Measurements from ENCODE around the gene RAB19. TPM values are rescaled to one million over a fixed set of nuclear protein-coding genes. Genes with fewer than 3 reads are reported as not detected.

Gene RAB19
- total and polyA plus RNA-seq, 10 of the 15 experiments (the other 5 are each of a cell fraction or from before 2014, with no cell fraction given) = 0.14 to 1.0 (median 0.23) TPM; not detected in 5

- ChIA-PET SMC1A (ENCODE audit: uncharacterized antibody, unreplicated experiment) (no interaction called here), CTCF (no interaction called here), POLR2A (interaction anchor here (0.6 kb wide), 2 partner anchors 45 to 52 kb away, joined by 3 to 4 read pairs; no protein-coding TSS in a partner anchor), RAD21 (ENCODE audit: unreplicated experiment) (no interaction called here)
- WGBS (ENCODE audit: insufficient coverage, insufficient replicate concordance, low lambda C conversion rate, missing lambda C conversion rate) = 41% methylated on average over 1 of the region's 1 CpG
- peaks cover 23% of the 10 kb centered on the region for H3K4me1 ChIP-seq (ENCODE audit: control insufficient read depth, insufficient read depth, low read length)
- no peak for TF ChIP-seq SMARCA5 (IDR thresholded peaks at IDR 0.05)
- H3K9me3 ChIP-seq (replicated peaks; ENCODE audit: control insufficient read depth, insufficient read depth, low read length) = no peaks in the 10 kb centered on the region
- no peak overlapping the region for H2AFZ ChIP-seq (ENCODE audit: control insufficient read depth, low read depth, low read length)
- no peaks in the 10 kb centered on the region; the same call in 1 of the 2 replicates for H3K79me2 ChIP-seq (ENCODE audit: control insufficient read depth, insufficient read depth, low read length)
- FAIRE-seq = no peak
- H3K27ac ChIP-seq (ENCODE audit: control insufficient read depth, insufficient read depth) = no peak overlapping the region
- no peak overlapping the region for H3K9ac ChIP-seq (ENCODE audit: control insufficient read depth, insufficient read depth, low read length)
- no peak overlapping the region for H3K4me3 ChIP-seq
- ATAC-seq = peak; percentile 30; the same call in 2 of the 3 replicates
- no peaks in the 10 kb centered on the region; the same call in 1 of the 2 replicates for H4K20me1 ChIP-seq (ENCODE audit: control insufficient read depth, insufficient read depth)
- no peaks in the 10 kb centered on the region for H3K27me3 ChIP-seq (replicated peaks in 1 of 2; ENCODE audit: control insufficient read depth in 2 of 2, insufficient read depth in 2 of 2, low read length in 1 of 2)
- in situ Hi-C loops (cut with MboI) = no loop called here
- no peak for DNase-seq (ENCODE audit: low read depth, low spot score)
- no TSS peak for BruUV-seq (replicated peaks)
- intact Hi-C loops (cut with micrococcal nuclease; ENCODE audit: unreplicated experiment) = no loop called here
- H3K36me3 ChIP-seq (ENCODE audit: control insufficient read depth in 2 of 2, insufficient read depth in 2 of 2, low read length in 1 of 2) = no peaks in the 10 kb centered on the region
- H3K4me2 ChIP-seq (ENCODE audit: control insufficient read depth, insufficient read depth) = no peak overlapping the region
Observed at GRCh38 chr7:140391634-140392033, 12.2 kb upstream of the RAB19 start.

GRCh38 chr7:140393756-140394306, 10.0 kb upstream of the RAB19 start:
- 92% methylated on average over 12 of the region's 12 CpGs for WGBS (ENCODE audit: insufficient coverage, insufficient replicate concordance, low lambda C conversion rate, missing lambda C conversion rate)
- intact Hi-C loops (cut with micrococcal nuclease; ENCODE audit: unreplicated experiment) = no loop called here
- no peak overlapping the region for H3K4me3 ChIP-seq
- no peak overlapping the region for H3K4me2 ChIP-seq (ENCODE audit: control insufficient read depth, insufficient read depth)
- ChIA-PET SMC1A (ENCODE audit: uncharacterized antibody, unreplicated experiment) (no interaction called here), CTCF (no interaction called here), RAD21 (ENCODE audit: unreplicated experiment) (no interaction called here), POLR2A (no interaction called here)
- H3K27me3 ChIP-seq (replicated peaks in 1 of 2; ENCODE audit: control insufficient read depth in 2 of 2, insufficient read depth in 2 of 2, low read length in 1 of 2) = no peaks in the 10 kb centered on the region
- H3K27ac ChIP-seq (ENCODE audit: control insufficient read depth, insufficient read depth) = no peak overlapping the region
- ATAC-seq (no peak), DNase-seq (ENCODE audit: low read depth, low spot score) (no peak), FAIRE-seq (no peak)
- no peaks in the 10 kb centered on the region for H3K9me3 ChIP-seq (replicated peaks; ENCODE audit: control insufficient read depth, insufficient read depth, low read length)
- peaks cover 23% of the 10 kb centered on the region for H3K4me1 ChIP-seq (ENCODE audit: control insufficient read depth, insufficient read depth, low read length)
- H3K79me2 ChIP-seq (ENCODE audit: control insufficient read depth, insufficient read depth, low read length) = peaks cover 3% of the 10 kb centered on the region
- H3K36me3 ChIP-seq (ENCODE audit: control insufficient read depth in 2 of 2, insufficient read depth in 2 of 2, low read length in 1 of 2) = no peaks in the 10 kb centered on the region
- no peak overlapping the region for H3K9ac ChIP-seq (ENCODE audit: control insufficient read depth, insufficient read depth, low read length)
- no peaks in the 10 kb centered on the region; the same call in 1 of the 2 replicates for H4K20me1 ChIP-seq (ENCODE audit: control insufficient read depth, insufficient read depth)
- no peak overlapping the region for H2AFZ ChIP-seq (ENCODE audit: control insufficient read depth, low read depth, low read length)
- in situ Hi-C loops (cut with MboI) = no loop called here
- no TSS peak for BruUV-seq (replicated peaks)
- no peak for TF ChIP-seq IRF5 (IDR thresholded peaks at IDR 0.05; ENCODE audit: borderline replicate concordance)
- no peak for TF ChIP-seq HDAC6 (IDR thresholded peaks at IDR 0.05; ENCODE audit: unreplicated experiment)
- TF ChIP-seq E2F4 (IDR thresholded peaks at IDR 0.05; ENCODE audit: low read depth, low read length) = no peak
- TF ChIP-seq ZNF687 (IDR thresholded peaks at IDR 0.05) = no peak
- TF ChIP-seq TCF12 (IDR thresholded peaks at IDR 0.05; ENCODE audit: low read depth, low read length) = no peak
- TF ChIP-seq ATF3 (IDR thresholded peaks at IDR 0.05; ENCODE audit: borderline replicate concordance, extremely low read depth, low read depth, low read length) = no peak
- no peak for TF ChIP-seq DPF2 (IDR thresholded peaks at IDR 0.05)
- TF ChIP-seq NR2C1 (IDR thresholded peaks at IDR 0.05) = no peak
- no peak for TF ChIP-seq NRF1 (conservative IDR thresholded peaks at IDR 0.05; ENCODE audit: low read depth, low read length)
- TF ChIP-seq CBX5 (IDR thresholded peaks at IDR 0.05; ENCODE audit: low read depth) = no peak
